ENCODE results near the gene WDR64.

WDR64 gene

DNA sequence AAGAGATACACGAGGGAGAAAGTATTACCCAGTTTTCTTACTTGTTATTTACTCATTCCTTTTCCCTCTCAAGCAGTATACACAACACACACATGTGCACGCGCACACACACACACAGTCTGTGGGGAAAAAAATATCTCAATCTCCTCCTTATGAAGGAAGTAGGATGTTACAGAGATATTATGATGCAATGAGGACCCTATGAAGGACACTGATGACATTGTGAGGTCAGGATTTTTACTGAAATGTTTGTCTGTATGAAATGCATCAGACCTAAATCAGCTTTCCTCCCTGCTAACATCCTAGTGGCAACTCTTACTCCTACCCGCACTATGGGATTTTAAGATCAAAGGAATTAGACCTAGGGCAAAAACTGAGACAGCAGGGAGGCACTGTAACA is at the start of gene WDR64:
TSS of gene WDR64 (plus strand) at position 270 of the 400 bp plus-strand sequence. CDS start 204 bp downstream, outside the sequence.
- DNase-seq (ENCODE audit: low spot score), result no peak

DNA sequence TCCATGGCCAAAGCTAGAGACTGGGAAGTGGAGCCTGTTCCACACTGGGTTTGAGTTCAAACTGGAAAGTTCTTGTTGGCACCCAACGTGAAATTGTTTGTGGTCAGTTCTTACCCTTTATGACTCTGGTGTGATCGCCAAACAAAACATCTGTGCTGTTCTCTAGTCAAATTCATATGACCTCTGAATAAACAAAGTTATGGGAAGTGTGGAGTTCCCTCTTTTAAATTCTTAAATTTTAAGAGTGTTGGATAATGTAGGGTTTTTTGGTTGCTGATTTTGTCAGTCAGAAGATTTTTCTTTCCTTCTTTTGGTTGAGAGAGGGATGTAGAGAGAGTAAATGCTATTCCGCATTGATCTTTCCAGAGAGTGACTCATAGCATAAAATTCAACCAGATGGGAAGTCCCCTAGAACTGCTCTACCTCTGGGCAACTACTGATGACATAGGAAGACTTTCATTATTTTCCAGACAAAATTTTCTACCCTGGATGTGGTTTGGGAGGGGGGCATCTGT is 48.3 kb upstream of the WDR64 start:
- DNase-seq (ENCODE audit: low spot score), result no peak

DNA sequence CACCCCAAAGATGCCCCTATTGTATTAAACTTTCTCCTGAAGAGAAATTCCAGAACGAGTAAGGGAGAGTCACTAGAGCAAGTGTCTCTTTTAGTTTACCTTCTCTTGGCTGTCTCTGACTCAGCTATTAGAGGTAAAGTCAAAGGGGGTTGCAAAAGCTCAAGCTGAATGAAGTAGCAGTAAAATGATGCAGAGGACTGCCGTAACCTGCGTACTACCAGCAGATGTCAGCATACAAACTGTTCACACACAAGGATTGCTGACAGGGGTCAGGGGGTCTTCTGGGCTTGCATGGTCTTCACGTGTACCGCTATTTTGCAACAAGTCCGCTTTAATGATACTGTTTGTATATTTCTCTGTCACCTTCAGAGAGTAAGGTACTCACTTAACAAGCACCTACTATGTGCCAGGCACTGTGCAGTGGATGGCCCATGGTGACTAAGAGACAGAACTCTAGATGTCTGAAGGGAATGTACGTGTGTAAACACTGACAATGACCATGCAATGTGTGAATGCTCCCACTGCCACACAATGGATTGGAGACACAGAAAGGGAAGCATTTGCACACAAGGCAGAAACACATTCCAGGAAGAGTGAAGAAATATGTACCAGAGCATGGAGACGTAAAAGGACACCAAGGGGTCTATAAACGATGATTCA is 46.8 kb upstream of the WDR64 start:
- DNase-seq (ENCODE audit: low spot score), result no peak

DNA sequence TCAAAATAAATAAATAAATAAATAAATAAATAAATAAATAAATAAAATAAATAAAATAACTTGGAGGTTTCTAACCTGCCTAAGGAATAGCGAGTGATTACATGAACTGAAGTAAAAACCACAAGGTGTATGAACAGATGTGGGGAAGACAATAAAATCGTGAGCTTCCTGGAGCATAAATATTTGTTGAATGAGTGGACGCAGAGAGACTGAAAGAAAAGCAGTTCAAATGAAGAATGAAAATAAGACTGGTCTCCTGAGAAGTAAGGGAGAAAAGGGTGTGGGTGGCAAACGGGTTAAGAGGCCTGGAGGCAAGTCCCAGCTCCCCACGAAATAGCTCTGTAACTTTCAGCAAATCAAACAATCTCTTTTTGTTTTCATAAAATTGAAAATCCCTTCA is 45.5 kb upstream of the WDR64 start:
- DNase-seq (ENCODE audit: low spot score), result no peak

DNA sequence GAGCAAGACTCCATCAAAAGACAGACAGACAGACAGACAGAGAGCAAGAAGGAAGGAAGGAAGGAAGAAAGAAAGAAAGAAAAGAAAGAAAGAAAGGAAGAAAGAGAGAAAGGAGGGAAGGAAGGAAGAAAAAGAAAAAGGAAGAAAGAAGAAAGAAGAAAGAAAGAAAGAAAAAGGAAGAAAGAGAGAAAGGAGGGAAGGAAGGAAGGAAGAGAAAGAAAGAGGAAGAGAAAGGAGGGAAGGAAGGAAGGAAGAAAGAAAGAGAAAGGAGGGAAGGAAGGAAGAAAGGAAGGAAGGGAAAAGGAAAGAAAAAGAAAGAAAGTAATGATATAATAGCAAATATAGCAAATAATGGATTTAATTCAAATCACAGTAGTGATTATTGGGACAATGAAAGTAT is 44.6 kb upstream of the WDR64 start:
- DNase-seq (ENCODE audit: low spot score), result no peak

DNA sequence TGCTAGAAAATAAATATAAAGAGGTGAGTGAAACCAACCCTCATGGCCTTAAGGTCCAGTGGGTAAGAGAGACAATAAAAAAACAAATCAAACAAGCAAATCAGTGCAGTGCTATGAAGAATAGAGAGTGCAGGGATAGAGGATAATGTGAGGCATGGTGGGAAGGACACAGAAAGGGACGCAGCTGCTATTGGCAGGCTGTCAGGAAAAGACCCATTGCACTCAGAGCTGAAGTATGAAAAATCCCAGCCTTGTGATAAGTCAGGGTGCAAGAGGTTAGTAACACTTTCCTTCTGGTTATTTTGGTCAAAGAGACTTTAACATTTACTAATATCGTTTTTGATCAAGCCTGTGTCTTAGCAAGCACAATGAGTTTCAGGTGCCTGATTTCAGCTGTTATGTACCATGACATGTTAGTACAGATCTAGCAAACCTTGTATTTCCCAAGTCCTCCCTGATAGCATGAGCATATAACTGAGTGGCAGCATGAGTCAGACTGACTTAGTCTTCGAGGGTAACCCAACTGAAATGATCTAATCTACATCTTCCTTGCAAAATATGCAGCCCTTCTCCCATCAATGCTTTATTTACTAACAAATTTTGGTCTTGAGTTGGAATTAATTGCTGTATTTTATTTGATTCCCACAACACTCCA is 43.6 kb upstream of the WDR64 start:
- no peak for DNase-seq (ENCODE audit: low spot score)

DNA sequence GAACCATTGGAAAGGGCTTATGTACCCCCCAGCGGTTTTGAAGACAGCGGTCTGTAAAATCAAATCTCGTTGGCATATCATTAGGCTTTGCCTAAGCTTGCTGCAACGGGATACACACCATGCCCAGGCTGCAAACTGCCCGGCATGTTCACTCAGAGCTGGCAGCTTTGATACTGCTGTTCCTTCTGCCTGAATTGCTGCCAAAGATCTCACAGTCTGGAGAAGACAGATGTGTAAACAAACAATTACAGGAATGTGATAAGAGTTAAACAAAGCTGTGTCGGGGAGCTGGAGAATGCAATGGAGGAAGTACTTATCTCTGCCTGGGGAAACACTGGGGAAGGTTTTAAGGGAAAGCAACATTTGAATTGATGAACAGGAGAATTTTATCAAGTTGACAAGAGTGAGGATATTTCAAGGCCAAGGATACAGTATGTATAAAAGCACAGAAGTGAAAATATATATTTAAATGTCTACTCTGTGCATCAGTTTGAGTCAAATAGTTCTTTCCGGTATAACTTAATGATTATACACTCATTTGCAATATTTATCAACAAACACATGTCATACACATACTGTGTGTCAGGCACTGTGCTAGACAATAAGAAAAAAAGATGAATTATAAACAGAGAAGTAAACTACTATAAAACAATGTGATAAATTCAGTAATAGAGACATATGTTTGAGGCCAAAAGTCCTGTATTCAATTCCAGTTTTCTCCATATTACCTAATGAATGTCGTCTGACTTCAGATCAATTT is 41.8 kb upstream of the WDR64 start:
- DNase-seq (ENCODE audit: low spot score), result no peak

DNA sequence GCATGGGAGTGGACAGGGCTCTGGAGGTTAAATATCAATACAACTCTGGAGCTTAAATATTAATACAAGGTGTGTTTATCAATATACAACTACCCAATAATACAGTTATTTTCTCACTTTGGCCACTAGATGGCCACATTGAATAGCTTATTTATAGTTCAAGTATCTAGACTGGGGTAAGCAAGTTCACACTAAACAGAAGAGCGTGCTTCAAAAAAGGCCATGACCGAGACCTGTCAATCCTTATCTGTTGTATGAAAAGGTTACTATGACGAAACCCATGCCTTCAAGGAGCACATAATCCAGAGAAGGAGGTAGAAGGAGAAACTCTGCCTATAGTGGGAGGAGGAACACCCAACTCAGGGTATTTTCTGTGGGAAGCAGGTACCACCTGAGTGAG is 41.0 kb upstream of the WDR64 start:
- peak; percentile 73 for DNase-seq (ENCODE audit: low spot score)

DNA sequence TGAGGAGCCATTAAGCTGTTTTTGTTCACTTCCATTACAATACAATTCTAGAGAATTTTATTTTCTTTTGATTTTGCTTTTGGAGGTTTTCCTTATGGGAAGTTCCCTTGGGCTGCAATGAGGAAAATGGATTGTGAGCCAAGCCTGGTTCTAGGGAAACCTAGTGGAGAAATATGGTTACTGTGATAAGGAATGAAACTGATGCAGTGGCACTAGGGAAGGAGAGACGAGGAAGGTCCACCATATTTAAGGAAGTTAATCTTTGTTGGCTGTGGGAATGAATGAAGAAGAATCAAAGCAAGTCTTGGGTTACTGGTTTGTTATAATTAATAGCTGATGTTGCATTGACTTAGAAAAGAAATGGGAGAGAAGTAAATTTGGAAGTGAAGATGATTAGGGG is 40.3 kb upstream of the WDR64 start:
- no peak for DNase-seq (ENCODE audit: low spot score)

DNA sequence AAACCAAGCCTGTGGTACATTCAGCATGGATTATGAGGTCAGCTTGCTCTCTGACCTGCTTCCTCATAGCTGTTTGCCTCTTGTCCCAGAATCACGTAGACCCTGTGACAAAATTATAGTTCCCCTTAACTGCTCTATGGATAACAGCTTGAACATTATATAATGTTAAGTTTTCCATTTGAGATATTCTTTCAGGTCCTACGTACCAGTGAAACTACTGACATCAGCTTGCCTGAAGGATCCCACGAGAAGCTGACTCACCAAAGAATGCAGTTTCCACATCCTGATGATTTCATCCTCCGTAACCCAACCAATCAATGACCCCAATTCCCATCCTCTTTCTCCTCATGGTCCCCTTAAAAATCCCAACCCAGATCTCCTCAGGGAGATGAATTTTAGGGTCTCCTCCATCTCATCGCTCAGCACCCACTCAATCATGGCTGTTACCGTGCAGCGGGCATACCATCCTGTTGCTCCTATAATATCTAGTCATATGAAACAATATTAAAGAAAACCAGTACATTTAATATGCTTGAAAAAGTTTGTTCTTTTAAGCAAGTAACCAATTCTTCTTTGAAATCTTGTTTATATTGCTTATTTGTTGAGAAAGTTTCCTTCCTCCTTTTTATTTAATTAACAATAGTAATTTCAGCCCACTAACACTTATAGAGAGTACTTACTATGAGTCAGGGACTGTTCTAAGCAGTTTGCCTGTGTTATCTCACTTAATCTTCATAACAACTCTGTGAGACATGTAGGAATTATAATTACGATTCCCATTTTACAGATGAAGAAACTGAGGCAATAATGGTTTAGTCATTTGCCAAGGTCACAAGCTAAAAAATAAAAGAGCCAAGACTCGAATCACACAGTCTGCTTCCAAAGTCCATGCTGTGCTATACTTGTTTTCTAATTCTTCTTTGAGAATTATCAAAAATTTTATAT is 39.3 kb upstream of the WDR64 start:
- peak; percentile 27 for DNase-seq (ENCODE audit: low spot score)

DNA sequence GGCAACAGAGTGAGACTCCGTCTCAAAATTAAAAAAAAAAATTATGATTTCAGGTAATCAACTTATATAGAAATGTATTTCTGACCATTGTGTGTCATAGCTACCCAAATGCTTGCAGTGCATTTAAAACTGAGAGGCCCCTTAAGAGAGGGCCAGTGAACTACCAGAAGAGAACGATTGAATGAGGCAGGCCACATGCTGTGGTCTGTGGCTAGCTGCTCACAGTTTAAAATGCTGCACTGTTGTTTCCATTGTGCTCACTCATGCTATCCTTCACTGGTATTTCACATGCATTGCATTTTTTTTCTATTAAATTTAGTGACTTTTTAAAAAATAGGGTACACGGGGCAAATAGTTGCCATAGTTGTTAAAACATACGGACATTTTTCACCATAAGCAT is 37.9 kb upstream of the WDR64 start:
- DNase-seq (ENCODE audit: low spot score), result no peak

DNA sequence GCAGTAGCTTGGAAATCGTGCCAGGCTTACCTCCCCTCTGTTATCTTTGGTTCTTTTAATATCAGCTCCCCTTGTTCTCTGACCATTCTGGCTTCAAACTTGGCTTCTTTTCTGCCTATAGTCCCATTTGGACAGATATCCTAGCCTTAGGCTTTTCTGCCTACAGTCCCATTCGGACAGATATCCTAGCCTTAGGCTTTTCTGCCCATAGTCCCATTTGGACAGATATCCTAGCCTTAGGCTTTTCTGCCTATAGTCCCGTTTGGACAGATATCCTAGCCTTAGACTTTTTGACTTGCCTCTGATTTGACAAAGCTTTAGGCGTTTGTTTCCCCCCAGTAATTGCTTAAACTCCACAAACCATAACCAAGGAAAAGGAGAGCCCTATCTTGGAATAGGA is 37.5 kb upstream of the WDR64 start:
- no peak for DNase-seq (ENCODE audit: low spot score)

DNA sequence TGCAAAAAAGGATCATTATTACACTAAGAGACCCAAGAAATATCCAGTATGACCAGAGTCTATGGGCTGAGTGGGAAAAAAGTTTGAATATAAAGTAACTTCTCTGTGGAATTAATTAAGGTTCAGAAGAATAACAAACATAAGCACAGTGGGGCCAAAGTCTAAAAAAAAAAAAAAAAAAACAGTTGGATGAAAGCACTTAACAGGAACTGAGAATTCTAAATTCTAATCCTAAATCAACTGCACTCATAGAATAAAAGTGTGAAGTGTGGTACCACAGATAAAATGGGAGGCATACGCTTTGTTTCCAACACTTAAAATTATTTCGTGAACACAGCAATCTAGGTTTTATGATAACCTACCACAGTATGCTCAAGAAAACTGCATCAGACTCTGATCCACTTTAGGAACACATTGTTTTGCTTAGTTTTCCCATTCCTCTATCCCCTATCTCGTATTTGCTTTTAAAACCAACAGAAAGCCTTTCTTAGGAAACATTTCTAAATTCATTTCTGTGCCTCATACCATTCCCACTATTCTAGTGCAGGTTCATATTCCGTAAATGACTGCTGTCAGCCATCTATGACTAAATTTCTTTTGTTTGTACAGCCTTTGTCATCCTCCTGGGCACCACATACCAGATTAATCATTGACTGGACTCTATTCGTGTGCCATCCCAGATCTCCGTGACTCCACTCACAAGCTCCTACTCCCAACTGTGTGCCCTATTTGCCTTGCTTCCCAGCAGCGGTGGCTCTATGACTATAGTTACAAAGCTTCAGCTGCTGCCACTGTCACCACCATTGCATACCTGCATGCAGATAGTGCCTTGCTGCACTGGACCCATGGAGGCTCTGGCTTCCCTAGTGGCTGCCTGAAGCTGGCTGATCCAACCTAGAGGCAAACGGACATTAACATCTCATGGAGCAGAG is 36.8 kb upstream of the WDR64 start:
- DNase-seq (ENCODE audit: low spot score), result no peak

DNA sequence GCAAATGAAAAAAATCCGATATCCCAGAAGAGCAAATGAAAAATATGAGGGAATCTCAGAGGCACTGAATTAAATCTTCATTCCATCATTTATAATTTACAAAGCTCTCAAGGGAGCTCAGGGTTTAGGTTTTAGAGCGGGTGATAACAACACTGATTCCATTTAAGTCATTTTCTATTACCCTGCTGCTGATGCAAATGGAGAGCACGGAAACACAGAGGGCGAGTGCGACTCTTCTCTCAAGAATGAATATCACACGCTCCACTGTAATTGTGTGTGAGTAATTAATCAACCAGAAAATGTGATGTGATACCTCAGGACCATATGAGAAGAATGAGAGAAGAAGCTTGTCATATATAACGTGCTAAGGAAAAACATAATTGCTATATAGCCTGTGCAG is 34.7 kb upstream of the WDR64 start:
- DNase-seq (ENCODE audit: low spot score), result no peak

DNA sequence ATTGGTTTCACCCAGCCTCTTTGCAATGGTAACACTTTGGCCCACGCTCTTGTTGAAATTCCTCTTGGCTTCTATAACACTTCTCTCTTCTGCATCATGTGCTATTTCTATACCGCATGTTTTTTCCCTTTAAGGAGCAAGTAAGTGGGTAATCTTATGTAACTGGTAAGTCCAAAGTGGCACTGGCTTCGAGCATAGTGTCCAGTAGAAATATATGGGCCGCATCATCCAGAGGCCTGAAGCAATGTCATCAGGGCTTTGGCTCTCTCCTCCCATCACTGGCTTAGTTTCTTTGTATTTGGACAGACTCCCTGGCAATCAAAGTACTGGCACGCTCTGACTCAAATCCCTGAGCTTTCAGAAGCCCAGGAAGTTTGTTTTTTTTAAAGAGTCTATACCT is 29.4 kb upstream of the WDR64 start:
- DNase-seq (ENCODE audit: low spot score), result no peak

DNA sequence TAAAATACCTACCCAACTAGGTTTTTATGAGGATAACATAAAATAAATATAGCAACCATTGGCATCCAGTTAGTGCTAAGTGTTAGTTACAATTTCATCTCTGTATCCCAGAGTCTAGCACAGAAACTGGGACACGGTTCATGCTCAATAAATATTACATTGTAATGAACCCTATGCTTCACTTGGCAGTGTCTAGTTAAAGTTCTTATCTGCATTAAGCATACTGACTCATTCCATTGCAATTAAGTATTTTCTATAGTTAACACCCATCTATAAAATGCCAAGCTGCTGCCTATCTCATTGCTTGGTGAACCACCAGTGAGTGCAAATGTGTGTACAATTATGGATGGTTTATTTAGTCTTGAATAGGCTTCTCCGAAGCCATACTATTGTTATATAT is 27.1 kb upstream of the WDR64 start:
- no peak for DNase-seq (ENCODE audit: low spot score)

DNA sequence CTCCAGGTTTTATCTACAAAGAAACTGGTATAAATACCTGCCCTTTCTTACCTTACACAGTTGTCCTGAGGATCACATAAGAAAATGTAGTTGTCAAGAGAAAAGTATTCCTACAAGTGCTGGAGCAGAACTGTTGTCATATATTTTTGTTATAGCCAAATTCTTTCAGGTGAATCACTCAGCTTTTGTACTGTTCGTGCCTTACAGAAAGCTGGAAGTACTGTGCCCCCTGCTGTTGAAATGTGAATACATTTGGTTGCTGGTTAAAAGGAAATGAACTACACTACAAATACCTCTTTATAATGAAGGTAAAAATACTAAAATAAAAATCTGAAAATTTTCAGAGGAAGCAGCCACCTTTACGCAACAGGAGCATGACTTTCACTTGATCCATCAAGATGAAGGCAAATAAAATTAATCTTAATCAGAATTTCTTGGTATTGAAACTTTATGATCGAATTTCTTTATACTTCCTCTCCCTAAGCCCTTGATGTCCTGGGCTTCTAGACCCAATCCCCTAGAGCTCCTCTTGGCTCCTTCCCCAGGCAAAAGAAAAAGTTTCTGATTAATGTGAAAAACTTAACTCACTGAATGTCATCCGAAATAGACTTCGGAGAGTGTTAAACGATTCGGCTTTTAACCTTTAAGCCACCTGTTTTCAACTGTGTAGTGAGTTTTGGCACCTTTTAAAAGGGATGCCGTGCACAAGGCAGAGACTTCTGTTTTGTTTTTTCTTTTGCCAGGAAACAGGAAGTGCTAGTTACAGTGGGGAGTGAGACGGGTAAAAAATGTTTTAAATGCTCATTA is 24.4 kb upstream of the WDR64 start:
- DNase-seq (ENCODE audit: low spot score), result no peak

DNA sequence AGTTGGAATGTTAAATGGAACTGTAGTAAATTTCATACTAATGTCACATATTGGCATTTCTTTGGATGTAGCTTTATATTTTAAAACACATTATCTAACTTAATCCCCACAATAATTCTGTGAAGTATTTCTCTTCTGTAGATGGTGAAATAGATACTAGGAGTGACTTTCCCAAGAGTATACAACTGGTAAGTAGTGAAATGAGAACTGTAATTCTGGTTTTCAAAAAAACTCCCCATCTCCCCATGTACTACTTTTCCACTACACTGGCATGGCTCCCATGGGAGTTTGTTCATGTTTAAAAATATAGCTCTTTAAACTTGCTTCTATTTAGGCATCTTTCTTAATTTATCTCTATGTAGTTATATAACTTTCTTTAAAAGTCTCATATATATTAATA is 22.1 kb upstream of the WDR64 start:
- DNase-seq (ENCODE audit: low spot score), result no peak

DNA sequence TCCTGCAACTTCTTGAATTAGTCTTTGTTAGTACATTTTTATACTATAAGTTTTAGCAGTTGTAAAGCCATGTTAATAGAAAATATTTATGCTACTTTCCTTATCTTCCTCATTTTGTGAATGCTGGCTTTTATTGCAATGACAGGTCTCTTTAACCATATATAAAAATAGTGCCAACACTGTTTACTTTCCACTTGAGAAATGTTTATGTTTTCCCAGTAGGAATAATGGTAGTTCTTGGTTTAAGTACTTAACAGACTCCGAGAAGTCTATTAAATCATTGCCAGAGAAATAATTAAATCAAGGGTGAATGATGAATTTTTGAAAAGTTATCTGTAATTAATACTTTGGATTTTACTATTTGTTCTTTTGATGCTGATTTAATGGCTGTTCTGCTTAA is 21.6 kb upstream of the WDR64 start:
- DNase-seq (ENCODE audit: low spot score), result no peak

DNA sequence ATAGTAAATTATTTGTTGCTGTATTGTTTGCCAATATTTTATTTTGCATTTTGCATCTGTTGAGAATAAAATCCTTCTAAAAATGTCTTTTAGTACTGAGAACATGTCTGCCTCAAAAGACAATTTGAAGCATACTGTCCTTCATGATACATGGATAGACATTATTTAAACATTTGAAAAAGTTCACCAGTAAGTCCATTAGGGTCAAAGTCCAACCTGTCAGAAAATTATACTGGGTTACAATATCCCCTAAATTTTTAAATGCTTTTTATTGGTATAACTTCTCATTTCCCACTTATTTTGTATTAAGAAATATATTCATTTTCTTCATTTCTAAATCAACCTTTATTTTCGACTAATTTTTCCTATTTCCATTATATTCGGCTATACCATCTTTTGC is 21.2 kb upstream of the WDR64 start:
- no peak for DNase-seq (ENCODE audit: low spot score)
